Measurements from ENCODE around the gene ATP8B4.

GRCh38 chr15:50108461-50108860, 10.6 kb downstream of the ATP8B4 start:
- TF ChIP-seq POLR2A (IDR thresholded peaks at IDR 0.05) (no peak), POLR2AphosphoS5 (IDR thresholded peaks at IDR 0.05) (no peak)

Measured in spleen (tissue), 3 donors.